ENCODE data around the gene TSPAN6.
A peak's percentile ranks its signal among the peaks of the same experiment; 100 is the strongest.

Gene TSPAN6

DNA sequence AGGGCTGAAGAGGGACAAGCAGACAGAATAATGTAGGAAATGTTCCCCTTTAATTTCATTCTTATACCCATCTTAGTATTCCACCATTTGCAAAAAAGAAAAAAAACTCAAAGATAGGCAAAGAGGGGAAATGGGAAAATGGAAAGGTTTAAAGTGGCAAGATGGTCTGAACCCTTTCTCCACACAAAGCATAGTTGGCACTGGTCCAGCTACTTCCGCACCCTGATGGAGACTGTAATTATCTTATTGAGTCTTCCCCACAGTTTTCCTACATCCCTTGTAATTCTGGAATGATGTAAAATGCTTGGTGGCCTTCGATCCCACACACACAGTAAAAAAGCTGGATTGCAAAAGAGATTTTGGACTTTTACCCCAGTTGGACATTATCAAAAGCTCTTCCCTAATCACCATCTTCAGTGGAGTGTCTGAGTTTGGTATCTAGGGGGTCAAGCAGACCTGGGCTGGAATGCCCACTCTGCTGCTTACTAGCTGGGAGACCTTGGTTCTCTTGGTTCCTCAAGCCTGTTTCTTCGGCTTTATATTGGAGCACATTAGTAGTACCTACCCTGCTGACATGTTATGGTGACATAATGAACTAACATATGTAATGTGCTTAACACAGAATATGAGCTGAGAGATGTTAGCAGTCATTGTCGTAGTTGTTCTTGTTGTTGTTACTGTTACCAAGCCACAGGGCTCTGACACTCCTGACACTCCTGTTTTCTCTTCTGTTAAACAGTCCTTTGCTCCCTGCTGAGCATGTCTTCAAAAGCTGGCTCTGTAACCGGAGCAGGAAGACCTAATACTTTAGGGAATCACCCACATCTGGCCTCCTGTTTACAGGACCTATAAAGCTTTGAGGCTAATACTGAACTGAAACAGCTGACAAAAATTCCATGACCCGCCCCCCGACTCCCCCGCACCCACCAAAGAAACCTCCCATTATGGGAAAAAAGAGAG is 12.1 kb upstream of the TSPAN6 start:
- H3K4me2 ChIP-seq, result peak overlapping the region; percentile 31
- no peak overlapping the region for H3K27ac ChIP-seq

GRCh38 chrX:100647739-100648138 is 11.1 kb upstream of the TSPAN6 start:
- Histone ChIP-seq H3K4me1 (peaks cover 42% of the 10 kb centered on the region), H3K27ac (no peak overlapping the region), H3K36me3 (no peaks in the 10 kb centered on the region), H3K4me2 (peak overlapping the region; percentile 70; the same call in 1 of the 2 replicates), H3K27me3 (no peaks in the 10 kb centered on the region), H3K9me3 (no peaks in the 10 kb centered on the region), H4K20me1 (no peaks in the 10 kb centered on the region), H3K9ac (no peak overlapping the region), H3K4me3 (no peak overlapping the region)
- no peak for TF ChIP-seq Cebpa-rat (IDR thresholded peaks at IDR 0.05)

More for the DNA sequence above, 12.1 kb upstream of the TSPAN6 start:
- Histone ChIP-seq H3K27me3 (no peaks in the 10 kb centered on the region), H3K9ac (no peak overlapping the region), H3K36me3 (no peaks in the 10 kb centered on the region), H3K9me3 (no peaks in the 10 kb centered on the region), H4K20me1 (no peaks in the 10 kb centered on the region), H3K4me3 (no peak overlapping the region), H3K4me1 (peaks cover 42% of the 10 kb centered on the region)
- no peak for TF ChIP-seq Cebpa-rat (IDR thresholded peaks at IDR 0.05)

DNA sequence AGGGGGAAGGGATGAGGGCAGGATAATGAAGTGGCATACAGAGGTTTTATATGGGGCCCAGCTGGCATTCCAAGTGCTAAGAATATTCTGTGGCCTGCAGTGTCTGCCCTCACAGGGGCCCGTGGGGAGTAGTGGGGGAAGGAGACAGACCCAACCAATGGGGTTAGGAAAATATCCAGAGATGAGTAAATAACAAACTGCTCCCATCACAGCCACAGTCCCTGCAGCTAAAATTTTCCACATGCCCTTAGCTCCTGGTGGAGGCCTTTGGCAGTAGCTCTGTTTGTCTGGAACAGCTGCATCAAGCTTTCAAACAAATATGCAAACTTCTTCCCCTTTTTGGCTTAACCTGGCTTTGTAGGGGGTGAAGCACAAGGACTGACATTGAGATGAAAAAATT is 10.5 kb upstream of the TSPAN6 start:
- Histone ChIP-seq H3K27ac (no peak overlapping the region), H3K4me2 (peak overlapping the region; percentile 70), H3K4me1 (peaks cover 42% of the 10 kb centered on the region), H4K20me1 (no peaks in the 10 kb centered on the region), H3K4me3 (no peak overlapping the region), H3K9ac (no peak overlapping the region), H3K36me3 (no peaks in the 10 kb centered on the region), H3K27me3 (no peaks in the 10 kb centered on the region), H3K9me3 (no peaks in the 10 kb centered on the region)
- TF ChIP-seq Cebpa-rat (IDR thresholded peaks at IDR 0.05), result no peak

DNA sequence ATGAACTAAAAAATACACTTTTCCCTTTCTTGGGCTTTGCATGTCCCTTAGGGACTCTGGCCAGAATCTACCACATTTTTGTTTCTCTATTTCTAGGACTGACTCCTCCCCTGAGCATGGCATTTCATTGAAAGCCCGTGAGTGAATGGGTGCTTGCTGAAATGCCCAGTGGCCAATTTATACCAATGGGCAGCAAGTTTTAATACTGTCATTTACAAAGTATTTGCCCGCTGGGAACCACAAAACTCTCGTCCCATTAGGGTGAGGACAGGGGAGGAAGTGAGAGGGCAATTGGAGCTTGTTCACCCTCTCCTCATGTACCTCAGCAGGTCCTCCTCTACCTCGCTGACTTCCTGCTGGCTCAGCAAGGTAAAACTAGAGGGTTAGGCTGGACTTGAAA is 8.5 kb upstream of the TSPAN6 start:
- H4K20me1 ChIP-seq, result no peaks in the 10 kb centered on the region
- no peaks in the 10 kb centered on the region for H3K36me3 ChIP-seq
- H3K4me3 ChIP-seq, result no peak overlapping the region
- TF ChIP-seq Cebpa-rat (IDR thresholded peaks at IDR 0.05), result no peak
- H3K4me2 ChIP-seq, result peak overlapping the region; percentile 43
- no peak overlapping the region for H3K27ac ChIP-seq
- H3K4me1 ChIP-seq, result peaks cover 42% of the 10 kb centered on the region
- H3K9me3 ChIP-seq, result no peaks in the 10 kb centered on the region
- no peaks in the 10 kb centered on the region for H3K27me3 ChIP-seq
- H3K9ac ChIP-seq, result no peak overlapping the region

GRCh38 chrX:100643956-100644860 is 7.6 kb upstream of the TSPAN6 start, which contains the start of gene SRPX2:
Gene SRPX2 (plus strand): TSS chrX:100644199. CDS start chrX:100646323, 2,124 bp downstream.
- no peak within 1 kb of the TSS for H3K9ac ChIP-seq
- H3K27me3 ChIP-seq, result no peaks in the 10 kb centered on the region
- H3K4me3 ChIP-seq, result no peak within 1 kb of the TSS
- no peaks in the 10 kb centered on the region for H4K20me1 ChIP-seq
- H3K4me2 ChIP-seq, result peak within 1 kb of the TSS; percentile 43
- H3K4me1 ChIP-seq, result peaks cover 36% of the 10 kb centered on the region
- H3K27ac ChIP-seq, result no peak within 1 kb of the TSS
- TF ChIP-seq Cebpa-rat (IDR thresholded peaks at IDR 0.05), result no peak
- H3K9me3 ChIP-seq, result no peaks in the 10 kb centered on the region
- H3K36me3 ChIP-seq, result no peaks in the 10 kb centered on the region

DNA sequence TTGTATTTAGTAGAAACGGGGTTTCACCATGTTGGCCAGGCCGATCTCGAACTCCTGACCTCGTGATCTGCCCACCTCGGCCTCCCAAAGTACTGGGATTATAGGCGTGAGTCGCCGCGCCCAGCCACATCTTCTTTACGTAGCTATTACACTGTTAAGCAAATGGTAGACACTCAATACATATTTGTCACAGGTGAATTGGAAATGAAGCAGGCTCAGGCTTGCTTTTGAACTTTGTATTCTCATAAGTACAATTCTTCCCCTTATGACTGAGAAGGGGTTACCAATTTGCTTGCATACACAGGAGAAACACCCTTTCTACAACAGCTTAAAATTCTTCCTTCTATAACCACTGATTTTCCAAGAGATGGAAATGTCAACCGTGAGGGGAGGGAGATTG is 6.6 kb upstream of the TSPAN6 start:
- Histone ChIP-seq H3K27me3 (no peaks in the 10 kb centered on the region), H3K9ac (no peak overlapping the region), H3K36me3 (no peaks in the 10 kb centered on the region), H3K4me1 (peaks cover 28% of the 10 kb centered on the region), H3K4me2 (no peak overlapping the region), H3K27ac (no peak overlapping the region), H3K4me3 (no peak overlapping the region), H3K9me3 (no peaks in the 10 kb centered on the region), H4K20me1 (no peaks in the 10 kb centered on the region)
- no peak for TF ChIP-seq Cebpa-rat (IDR thresholded peaks at IDR 0.05)

GRCh38 chrX:100642290-100642689 is 5.7 kb upstream of the TSPAN6 start:
- no peaks in the 10 kb centered on the region for H3K36me3 ChIP-seq
- no peak overlapping the region for H3K9ac ChIP-seq
- TF ChIP-seq Cebpa-rat (IDR thresholded peaks at IDR 0.05), result no peak
- no peak overlapping the region for H3K4me3 ChIP-seq
- H3K4me2 ChIP-seq, result no peak overlapping the region
- H3K9me3 ChIP-seq, result no peaks in the 10 kb centered on the region
- H3K4me1 ChIP-seq, result peaks cover 19% of the 10 kb centered on the region
- no peaks in the 10 kb centered on the region for H4K20me1 ChIP-seq
- H3K27ac ChIP-seq, result no peak overlapping the region
- H3K27me3 ChIP-seq, result no peaks in the 10 kb centered on the region

- H3K9ac ChIP-seq, result no peak overlapping the region
These were observed 651 bp downstream of the TSPAN6 start for GRCh38 chrX:100635989-100636320.

DNA sequence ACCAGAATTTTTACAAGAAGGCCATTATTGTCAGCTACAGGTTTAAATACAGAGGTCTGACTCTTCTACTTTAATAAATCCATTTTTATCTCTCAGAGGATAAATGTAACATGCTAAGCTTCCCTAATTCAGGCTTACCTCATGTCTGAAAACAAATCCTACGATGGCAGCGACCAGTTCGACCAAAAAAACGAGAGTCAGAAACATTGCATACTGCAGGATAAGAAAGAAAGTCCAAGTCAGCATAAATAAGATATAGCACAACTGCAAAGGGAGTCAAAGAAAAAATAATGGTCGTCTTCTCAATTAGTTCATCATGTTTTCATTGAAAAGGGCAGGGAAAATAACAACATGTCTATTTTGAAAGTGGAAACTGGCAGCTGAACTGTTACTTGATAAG is 1.6 kb downstream of the TSPAN6 start:
- H3K4me1 ChIP-seq, result no peaks in the 10 kb centered on the region
- no peak for TF ChIP-seq Cebpa-rat (IDR thresholded peaks at IDR 0.05)
- no peaks in the 10 kb centered on the region for H3K36me3 ChIP-seq
- H4K20me1 ChIP-seq, result no peaks in the 10 kb centered on the region
- H3K27ac ChIP-seq, result no peak overlapping the region
- no peak overlapping the region for H3K4me2 ChIP-seq
- H3K9me3 ChIP-seq, result peaks cover 5% of the 10 kb centered on the region; the same call in 1 of the 2 replicates
- no peak overlapping the region for H3K4me3 ChIP-seq
- 0 out of 2 replicates have a peak, but pooled peaks cover 7% of the 10 kb centered on the region for H3K27me3 ChIP-seq
- H3K9ac ChIP-seq, result no peak overlapping the region

More at GRCh38 chrX:100635989-100636320, 651 bp downstream of the TSPAN6 start:
- Histone ChIP-seq H3K27ac (no peak overlapping the region), H3K36me3 (no peaks in the 10 kb centered on the region), H3K27me3 (0 out of 2 replicates have a peak, but pooled peaks cover 7% of the 10 kb centered on the region), H3K4me1 (no peaks in the 10 kb centered on the region), H4K20me1 (no peaks in the 10 kb centered on the region), H3K4me3 (no peak overlapping the region), H3K4me2 (no peak overlapping the region), H3K9me3 (peaks cover 5% of the 10 kb centered on the region; the same call in 1 of the 2 replicates)
- TF ChIP-seq Cebpa-rat (IDR thresholded peaks at IDR 0.05), result no peak
